Progenitor cell of endocrine pancreas (in vitro differentiated cells): ENCODE results near the gene SELP. TPM values are rescaled to one million over a fixed set of nuclear protein-coding genes. Genes with fewer than 3 reads are reported as not detected.

Experiments used
- DNase-seq: peaks from one replicate; pipeline ENCODE4 v3.0.0; 2021; ENCODE audit warnings: low spot score; ENCODE audit not compliant: unreplicated experiment
- H3K27ac Mint-ChIP-seq: 2 replicates; pipeline ENCODE4 v1.8.0; 2021; ENCODE audit warnings: mild to moderate bottlenecking, moderate library complexity, mixed read lengths
- H3K27me3 Mint-ChIP-seq: 2 replicates; pipeline ENCODE4 v1.8.0; 2021; ENCODE audit warnings: mixed read lengths
- H3K36me3 Mint-ChIP-seq: 2 replicates; pipeline ENCODE4 v1.8.0; 2022; ENCODE audit warnings: mixed read lengths; ENCODE audit not compliant: insufficient read depth
- H3K4me1 Mint-ChIP-seq: 2 replicates; pipeline ENCODE4 v1.8.0; 2021; ENCODE audit warnings: low read depth, mixed read lengths
- H3K4me3 Mint-ChIP-seq: 2 replicates; pipeline ENCODE4 v1.8.0; 2021; ENCODE audit warnings: low read depth, mild to moderate bottlenecking, moderate library complexity, mixed read lengths
- H3K9me3 Mint-ChIP-seq: 2 replicates; pipeline ENCODE4 v1.8.0; 2021; ENCODE audit warnings: low read depth, mixed read lengths
- total RNA-seq: library from RNA; stranded (reverse); gene quantifications from 2 replicates; pipeline ENCODE4 v1.2.1, GENCODE V29; 2021
- TF ChIP-seq, protein P1 (sequence below): fragments of 200-600 bp; sonication (generic); IDR thresholded peaks from one replicate; pipeline ENCODE4 v1.5.0; 2021; ENCODE audit warnings: antibody characterized with exemption, mild to moderate bottlenecking; ENCODE audit not compliant: unreplicated experiment

The SELP gene
- total RNA-seq, 1 donor from 2014 or later: not detected

- Mint-ChIP-seq H3K9me3 (no peaks in the 10 kb centered on the region), H3K4me1 (no peaks in the 10 kb centered on the region), H3K27me3 (no peaks in the 10 kb centered on the region), H3K4me3 (no peak overlapping the region), H3K36me3 (no peaks in the 10 kb centered on the region), H3K27ac (no peak overlapping the region)
- no peak for DNase-seq
- TF ChIP-seq, protein P1, sequence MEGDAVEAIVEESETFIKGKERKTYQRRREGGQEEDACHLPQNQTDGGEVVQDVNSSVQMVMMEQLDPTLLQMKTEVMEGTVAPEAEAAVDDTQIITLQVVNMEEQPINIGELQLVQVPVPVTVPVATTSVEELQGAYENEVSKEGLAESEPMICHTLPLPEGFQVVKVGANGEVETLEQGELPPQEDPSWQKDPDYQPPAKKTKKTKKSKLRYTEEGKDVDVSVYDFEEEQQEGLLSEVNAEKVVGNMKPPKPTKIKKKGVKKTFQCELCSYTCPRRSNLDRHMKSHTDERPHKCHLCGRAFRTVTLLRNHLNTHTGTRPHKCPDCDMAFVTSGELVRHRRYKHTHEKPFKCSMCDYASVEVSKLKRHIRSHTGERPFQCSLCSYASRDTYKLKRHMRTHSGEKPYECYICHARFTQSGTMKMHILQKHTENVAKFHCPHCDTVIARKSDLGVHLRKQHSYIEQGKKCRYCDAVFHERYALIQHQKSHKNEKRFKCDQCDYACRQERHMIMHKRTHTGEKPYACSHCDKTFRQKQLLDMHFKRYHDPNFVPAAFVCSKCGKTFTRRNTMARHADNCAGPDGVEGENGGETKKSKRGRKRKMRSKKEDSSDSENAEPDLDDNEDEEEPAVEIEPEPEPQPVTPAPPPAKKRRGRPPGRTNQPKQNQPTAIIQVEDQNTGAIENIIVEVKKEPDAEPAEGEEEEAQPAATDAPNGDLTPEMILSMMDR: no peak
Observed at GRCh38 chr1:169624122-169624521, 5.8 kb downstream of the SELP start.

DNA sequence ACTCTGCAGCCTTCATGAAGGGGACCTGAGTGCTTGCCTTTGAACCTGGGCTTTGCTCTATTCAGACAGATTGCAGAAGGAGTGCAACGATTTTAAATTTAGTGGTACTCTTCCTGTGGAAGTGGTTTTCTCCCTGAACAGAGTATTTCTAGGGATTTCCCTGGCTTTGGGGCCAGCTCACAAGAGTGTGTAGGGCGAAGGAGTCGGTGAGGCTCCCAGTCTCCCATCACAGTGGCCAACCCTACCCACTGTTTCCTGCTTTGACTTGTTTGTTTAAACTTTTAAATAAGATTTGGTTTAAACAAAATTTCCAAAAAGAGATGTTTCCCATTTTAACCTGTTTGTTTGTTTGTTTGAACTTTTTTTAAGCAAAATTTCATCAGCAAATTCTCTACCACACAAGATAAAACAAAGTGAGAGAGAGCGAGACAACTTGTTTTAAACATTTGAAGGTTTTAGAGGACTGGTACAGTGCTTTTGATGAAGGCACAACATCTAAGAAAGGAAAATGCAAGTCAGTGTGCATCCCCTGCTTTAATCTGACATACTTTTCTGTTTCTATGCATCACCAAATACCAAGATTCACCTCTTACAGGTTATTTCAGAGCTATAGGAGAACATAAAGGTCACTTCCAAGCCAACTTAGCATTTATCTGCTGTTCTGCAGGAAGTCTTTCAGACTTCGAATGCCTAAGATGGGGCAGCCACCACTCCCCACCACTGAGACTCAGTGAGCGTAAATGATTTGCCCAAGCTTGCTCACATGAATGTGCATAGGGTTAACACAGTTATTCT, 6.6 kb downstream of the SELP start:
- no peak for DNase-seq
- Mint-ChIP-seq H3K9me3 (no peaks in the 10 kb centered on the region), H3K4me3 (no peak overlapping the region), H3K4me1 (no peaks in the 10 kb centered on the region), H3K36me3 (no peaks in the 10 kb centered on the region), H3K27me3 (no peaks in the 10 kb centered on the region), H3K27ac (no peak overlapping the region)
- TF ChIP-seq, protein P1: no peak

- Mint-ChIP-seq H3K4me1 (no peaks in the 10 kb centered on the region), H3K4me3 (no peak overlapping the region)
Observed at GRCh38 chr1:169620565-169620964, 9.4 kb downstream of the SELP start.

GRCh38 chr1:169618367-169618766, 11.6 kb downstream of the SELP start:
- no peaks in the 10 kb centered on the region for H3K4me1 Mint-ChIP-seq
- H3K9me3 Mint-ChIP-seq: no peaks in the 10 kb centered on the region
- H3K4me3 Mint-ChIP-seq: no peak overlapping the region
- no peak for DNase-seq
- H3K36me3 Mint-ChIP-seq: no peaks in the 10 kb centered on the region
- no peaks in the 10 kb centered on the region for H3K27me3 Mint-ChIP-seq
- TF ChIP-seq, protein P1: no peak
- no peak overlapping the region for H3K27ac Mint-ChIP-seq

More at GRCh38 chr1:169620565-169620964, 9.4 kb downstream of the SELP start:
- TF ChIP-seq, protein P1: no peak
- H3K36me3 Mint-ChIP-seq: no peaks in the 10 kb centered on the region
- no peaks in the 10 kb centered on the region for H3K27me3 Mint-ChIP-seq
- no peaks in the 10 kb centered on the region for H3K9me3 Mint-ChIP-seq
- H3K27ac Mint-ChIP-seq: no peak overlapping the region
- no peak for DNase-seq

GRCh38 chr1:169615803-169616202, 14.1 kb downstream of the SELP start:
- Mint-ChIP-seq H3K36me3 (no peaks in the 10 kb centered on the region), H3K27me3 (no peaks in the 10 kb centered on the region), H3K9me3 (no peaks in the 10 kb centered on the region), H3K27ac (no peak overlapping the region), H3K4me1 (no peaks in the 10 kb centered on the region), H3K4me3 (no peak overlapping the region)
- no peak for DNase-seq
- TF ChIP-seq, protein P1: no peak
